IMR-90 (cell line): ENCODE results near the gene AGO1. TPM values are rescaled to one million over a fixed set of nuclear protein-coding genes. Genes with fewer than 3 reads are reported as not detected.
"Not testable (repeated sequence)": the region's sequence is repeated elsewhere in the genome, so short reads cannot be mapped to it uniquely, and the experiment has no call there.

Experiments
- ATAC-seq: fragments of 200-7000 bp; cut with Tn5 transposase; 2 replicates; pipeline ENCODE4 v1.9.1; 2020; ENCODE audit warnings: low read depth, mild to moderate bottlenecking, moderate library complexity
- BruUV-seq: library from RNA; stranded (reverse); fragments of 400-500 nt; replicated peaks from 2 replicates; lab custom pipeline; 2021; lab: Mats Ljungman, UMichigan
- CTCF ChIA-PET: fragments of 300-600 bp; formaldehyde crosslinking; extraction: SDS; loops from one replicate; lab custom pipeline; 2021; ENCODE audit warnings: antibody characterized with exemption; lab: Yijun Ruan, JAX
- POLR2A ChIA-PET: fragments of 300-600 bp; sonication (Branson Sonifier 250); formaldehyde crosslinking; loops from one replicate; lab custom pipeline; 2022; ENCODE audit warnings: antibody characterized with exemption; ENCODE audit not compliant: unreplicated experiment; lab: Charles Lee
- DNase-seq: peaks from one replicate; pipeline ENCODE4 v3.0.0; 2013
- H2AFZ ChIP-seq: replicated peaks from 2 replicates; pipeline ENCODE3; 2013; ENCODE audit warnings: low read length, mild to moderate bottlenecking; ENCODE audit not compliant: poor library complexity
- H2AK5ac ChIP-seq: 2 replicates; pipeline ENCODE4 v1.6.1; 2013; ENCODE audit warnings: low read depth, low read length, inconsistent platforms
- H2AK9ac ChIP-seq: replicated peaks from 2 replicates; pipeline ENCODE3; 2013; ENCODE audit warnings: mild to moderate bottlenecking, low read depth, low read length, moderate library complexity; ENCODE audit not compliant: poor library complexity
- H2BK120ac ChIP-seq: 2 replicates; pipeline ENCODE4 v1.6.1; 2013; ENCODE audit warnings: low read depth, low read length, inconsistent platforms
- H2BK15ac ChIP-seq: 3 replicates; pipeline ENCODE4 v1.6.1; 2013; ENCODE audit warnings: low read depth, low read length, inconsistent platforms
- H2BK20ac ChIP-seq: 2 replicates; pipeline ENCODE4 v1.6.1; 2013; ENCODE audit warnings: low read depth, mild to moderate bottlenecking, inconsistent platforms, low read length, moderate library complexity
- H2BK5ac ChIP-seq: 2 replicates; pipeline ENCODE4 v1.6.1; 2013; ENCODE audit warnings: mild to moderate bottlenecking, low read depth, low read length, inconsistent platforms; ENCODE audit not compliant: poor library complexity, severe bottlenecking
- H3K14ac ChIP-seq: replicated peaks from 2 replicates; pipeline ENCODE4 v1.6.1; 2013; ENCODE audit warnings: low read depth, low read length, inconsistent platforms
- H3K18ac ChIP-seq: 2 replicates; pipeline ENCODE4 v1.6.1; 2013; ENCODE audit warnings: low read depth, low read length, control low read depth
- H3K23ac ChIP-seq: 2 replicates; pipeline ENCODE4 v1.6.1; 2013; ENCODE audit warnings: low read depth, low read length, inconsistent platforms
- H3K27ac ChIP-seq: 2 replicates; pipeline ENCODE4 v1.5.1; 2013; ENCODE audit warnings: mild to moderate bottlenecking, control low read depth, low read length; ENCODE audit not compliant: insufficient read depth
- H3K27me3 ChIP-seq: 2 replicates; pipeline ENCODE4 v1.6.1; 2013; ENCODE audit warnings: low read length; ENCODE audit not compliant: control insufficient read depth, insufficient read depth
- H3K36me3 ChIP-seq: 2 replicates; pipeline ENCODE4 v1.6.1; 2013; ENCODE audit warnings: low read length, mixed read lengths; ENCODE audit not compliant: control insufficient read depth, insufficient read depth
- H3K4ac ChIP-seq: 2 replicates; pipeline ENCODE4 v1.6.1; 2013; ENCODE audit warnings: low read depth, low read length, inconsistent platforms
- H3K4me1 ChIP-seq: 2 replicates; pipeline ENCODE4 v1.6.1; 2013; ENCODE audit warnings: low read length, mixed read lengths; ENCODE audit not compliant: control insufficient read depth, insufficient read depth
- H3K4me2 ChIP-seq: 2 replicates; pipeline ENCODE4 v1.6.1; 2013; ENCODE audit warnings: low read depth, mild to moderate bottlenecking, control low read depth, low read length, moderate library complexity
- H3K4me3 ChIP-seq: 2 replicates; pipeline ENCODE4 v1.5.1; 2013; ENCODE audit warnings: low read depth, mild to moderate bottlenecking, control low read depth, low read length, moderate library complexity; ENCODE audit not compliant: insufficient read depth
- H3K56ac ChIP-seq: 2 replicates; pipeline ENCODE4 v1.6.1; 2013; ENCODE audit warnings: low read length, inconsistent platforms; ENCODE audit not compliant: insufficient read depth; ENCODE audit errors: extremely low read depth
- H3K79me1 ChIP-seq, 2 experiments: 2 replicates each; pipeline ENCODE4 v1.6.1; 2013; ENCODE audit warnings: low read length in 2 of 2, inconsistent platforms in 1 of 2, low read depth in 1 of 2
- H3K9ac ChIP-seq: 2 replicates; pipeline ENCODE4 v1.6.1; 2013; ENCODE audit warnings: low read depth, low read length, control low read depth
- H3K9me1 ChIP-seq: 2 replicates; pipeline ENCODE4 v1.6.1; 2013; ENCODE audit warnings: low read length, inconsistent platforms; ENCODE audit not compliant: insufficient read depth
- H3K9me3 ChIP-seq: 2 replicates; pipeline ENCODE4 v1.6.1; 2013; ENCODE audit warnings: low read length; ENCODE audit not compliant: control insufficient read depth, insufficient read depth
- H4K20me1 ChIP-seq: 2 replicates; pipeline ENCODE4 v1.6.1; 2013; ENCODE audit warnings: low read length, inconsistent platforms; ENCODE audit not compliant: insufficient read depth
- H4K5ac ChIP-seq: 2 replicates; pipeline ENCODE4 v1.6.1; 2013; ENCODE audit warnings: mild to moderate bottlenecking, low read depth, low read length, control low read depth
- H4K8ac ChIP-seq, 2 experiments: 2 replicates each; pipeline ENCODE4 v1.6.1; 2013; ENCODE audit warnings: low read depth in 2 of 2, low read length in 2 of 2, control low read depth in 1 of 2, inconsistent platforms in 1 of 2
- H4K91ac ChIP-seq: 2 replicates; pipeline ENCODE4 v1.6.1; 2013; ENCODE audit warnings: low read depth, low read length, inconsistent platforms; ENCODE audit not compliant: insufficient read depth
- BHLHE40 ChIP-seq: fragments of 150-350 bp; IDR thresholded peaks from 2 replicates; pipeline ENCODE4 v1.6.1; 2016; ENCODE audit warnings: mild to moderate bottlenecking, low read depth, low read length
- RAD21 ChIP-seq: IDR thresholded peaks from 2 replicates; pipeline ENCODE4 v1.6.1; 2012; ENCODE audit warnings: low read length, improper control_type of control experiment
- WGBS, 2 experiments: methylation state at CpG; one replicate each; pipeline versions ENCODE4 v1.1.5 to v1.1.7; 2013; ENCODE audit warnings: missing lambda C conversion rate in 2 of 2; ENCODE audit not compliant: insufficient read length in 1 of 2; ENCODE audit errors: extremely low coverage in 2 of 2; 5-methylcytosine and 5-hydroxymethylcytosine counted together
- dilution Hi-C: fragments of 300-500 bp; cut with HindIII; formaldehyde crosslinking; loops from one replicate; pipeline ENCODE4 v1.14.3; 2018; ENCODE audit warnings: low sequenced_read_pairs; ENCODE audit not compliant: unreplicated experiment
- in situ Hi-C: fragments of 300-500 bp; cut with MboI; formaldehyde crosslinking; loops from 3 replicates; pipeline ENCODE4 v1.14.3; 2019; ENCODE audit warnings: low sequenced_read_pairs, inconsistent platforms, mixed read lengths
- intact Hi-C: fragments of 100-400 bp; cut with micrococcal nuclease; formaldehyde crosslinking; loops from 2 replicates; pipeline ENCODE4 v1.10.0; 2022
- polyA plus RNA-seq, 3 experiments: library from polyadenylated mRNA; depleted of rRNA; stranded (reverse); fragments of >200 nt; gene quantifications; 2 replicates each; pipeline ENCODE4 v1.2.3, GENCODE V29; 2012; ENCODE audit warnings: low replicate concordance in 1 of 3
- total RNA-seq: library from RNA; depleted of rRNA; stranded (reverse); fragments of >200 nt; gene quantifications from 2 replicates; pipeline ENCODE4 v1.2.3, GENCODE V29; 2012

AGO1 gene
- total and polyA plus RNA-seq, 2 of the 4 experiments (the other 2 are of a cell fraction): 11.3 to 21.5 TPM

DNA sequence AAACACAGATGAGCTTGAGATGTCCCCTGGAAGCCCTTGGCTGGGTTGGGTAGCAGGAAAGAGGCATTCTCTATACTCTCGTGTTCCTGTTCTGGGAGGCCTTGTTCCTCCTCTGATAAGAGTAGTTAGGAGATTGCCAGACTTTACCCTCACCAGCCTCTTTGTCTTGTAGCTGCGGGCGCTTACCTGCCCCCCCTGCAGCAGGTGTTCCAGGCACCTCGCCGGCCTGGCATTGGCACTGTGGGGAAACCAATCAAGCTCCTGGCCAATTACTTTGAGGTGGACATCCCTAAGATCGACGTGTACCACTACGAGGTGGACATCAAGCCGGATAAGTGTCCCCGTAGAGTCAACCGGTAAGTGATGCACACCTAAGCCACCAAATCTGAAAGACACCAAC is 5.2 kb downstream of the AGO1 start:
- Histone ChIP-seq H3K56ac (no peak overlapping the region), H4K8ac (no peak overlapping the region), H3K4me3 (no peak overlapping the region), H2BK15ac (no peak overlapping the region), H3K36me3 (peaks cover 13% of the 10 kb centered on the region), H2AK9ac (no peak overlapping the region), H3K27me3 (no peaks in the 10 kb centered on the region), H3K9me3 (no peaks in the 10 kb centered on the region), H3K4ac (no peak overlapping the region), H3K27ac (no peak overlapping the region), H2BK5ac (no peak overlapping the region), H3K79me1 (peaks cover 17 to 47% of the 10 kb centered on the region in 2 experiments), H3K23ac (no peak overlapping the region), H3K9ac (no peak overlapping the region), H2AFZ (no peak overlapping the region), H3K14ac (no peak overlapping the region), H2AK5ac (no peak overlapping the region), H3K4me1 (peaks cover 11% of the 10 kb centered on the region), H2BK20ac (no peak overlapping the region), H2BK120ac (no peak overlapping the region), H4K5ac (no peak overlapping the region), H3K18ac (no peak overlapping the region), H4K91ac (no peak overlapping the region), H3K9me1 (peaks cover 15% of the 10 kb centered on the region), H3K4me2 (no peak overlapping the region), H4K20me1 (peaks cover 31% of the 10 kb centered on the region)
- in situ Hi-C loops: no loop called here
- intact Hi-C loops: no loop called here
- TF ChIP-seq BHLHE40: no peak
- no peak for TF ChIP-seq RAD21
- 90% methylated on average over 2 of the region's 11 CpGs; no CpG with 5 or more reads in 1 of the 2 experiments for WGBS, 2 experiments
- DNase-seq (no peak), ATAC-seq (no peak)
- CTCF ChIA-PET: no interaction called here
- POLR2A ChIA-PET: no interaction called here
- dilution Hi-C loops: no loop called here
- BruUV-seq: no TSS peak

DNA sequence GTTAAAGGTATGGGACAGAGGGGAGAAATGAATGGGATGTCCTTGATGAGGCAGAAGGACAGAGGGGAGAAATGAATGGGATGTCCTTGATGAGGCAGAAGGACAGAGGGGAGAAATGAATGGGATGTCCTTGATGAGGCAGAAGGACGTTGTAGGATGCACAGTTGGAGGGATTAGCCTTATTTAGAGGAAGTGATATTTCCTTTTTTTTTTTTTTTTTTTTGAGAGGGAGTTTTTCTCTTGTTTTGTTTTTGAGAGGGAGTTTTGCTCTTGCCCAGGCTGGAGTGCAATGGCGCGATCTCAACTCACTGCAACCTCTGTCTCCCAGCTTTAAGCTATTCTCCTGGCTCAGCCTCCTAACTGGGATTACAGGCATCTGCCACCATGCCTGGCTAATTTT is 6.0 kb downstream of the AGO1 start:
- H2AK5ac ChIP-seq, POLR2A ChIA-PET, ATAC-seq, H2BK5ac ChIP-seq, H3K27me3 ChIP-seq, H3K18ac ChIP-seq, H3K14ac ChIP-seq, H4K8ac ChIP-seq, H3K23ac ChIP-seq, H2BK20ac ChIP-seq, H4K91ac ChIP-seq, H3K56ac ChIP-seq, CTCF ChIA-PET, H3K4me3 ChIP-seq, DNase-seq, H3K27ac ChIP-seq, H3K9ac ChIP-seq, H2AFZ ChIP-seq, intact Hi-C loops, H2AK9ac ChIP-seq, dilution Hi-C loops, BruUV-seq, H3K4me2 ChIP-seq, H3K9me3 ChIP-seq, H3K4ac ChIP-seq, H2BK15ac ChIP-seq, in situ Hi-C loops, H2BK120ac ChIP-seq, H4K5ac ChIP-seq: not testable (repeated sequence)
- Histone ChIP-seq H3K79me1 (peaks cover 10 to 40% of the 10 kb centered on the region in 2 experiments), H4K20me1 (peaks cover 30% of the 10 kb centered on the region), H3K4me1 (peaks cover 12% of the 10 kb centered on the region), H3K9me1 (peaks cover 14% of the 10 kb centered on the region), H3K36me3 (peaks cover 20% of the 10 kb centered on the region)
- 100% methylated on average over 1 of the region's 3 CpGs; no CpG with 5 or more reads in 1 of the 2 experiments for WGBS, 2 experiments
